ENCODE measurements around the gene KCNK6. TPM values are rescaled to one million over a fixed set of nuclear protein-coding genes. Genes with fewer than 3 reads are reported as not detected.

The KCNK6 gene
- total RNA-seq, 2 donors from 2014 or later, result 8.6 to 13.8 TPM

GRCh38 chr19:38276942-38277517 is 42.6 kb upstream of the KCNK6 start:
- Histone ChIP-seq H3K36me3 (replicated peaks in 1 of 2; ENCODE audit: insufficient read depth in 1 of 2, low read depth in 2 of 2) (no peaks in the 10 kb centered on the region), H3K4me1 (peaks cover 82% of the 10 kb centered on the region), H3K9me3 (no peaks in the 10 kb centered on the region), H3K27me3 (no peaks in the 10 kb centered on the region), H3K4me3 (no peak overlapping the region), H3K27ac (peak overlapping the region; percentile 40 to 81 (median 66))
- intact Hi-C loops (cut with DNase I), result no loop called here
- TF ChIP-seq, protein P1, sequence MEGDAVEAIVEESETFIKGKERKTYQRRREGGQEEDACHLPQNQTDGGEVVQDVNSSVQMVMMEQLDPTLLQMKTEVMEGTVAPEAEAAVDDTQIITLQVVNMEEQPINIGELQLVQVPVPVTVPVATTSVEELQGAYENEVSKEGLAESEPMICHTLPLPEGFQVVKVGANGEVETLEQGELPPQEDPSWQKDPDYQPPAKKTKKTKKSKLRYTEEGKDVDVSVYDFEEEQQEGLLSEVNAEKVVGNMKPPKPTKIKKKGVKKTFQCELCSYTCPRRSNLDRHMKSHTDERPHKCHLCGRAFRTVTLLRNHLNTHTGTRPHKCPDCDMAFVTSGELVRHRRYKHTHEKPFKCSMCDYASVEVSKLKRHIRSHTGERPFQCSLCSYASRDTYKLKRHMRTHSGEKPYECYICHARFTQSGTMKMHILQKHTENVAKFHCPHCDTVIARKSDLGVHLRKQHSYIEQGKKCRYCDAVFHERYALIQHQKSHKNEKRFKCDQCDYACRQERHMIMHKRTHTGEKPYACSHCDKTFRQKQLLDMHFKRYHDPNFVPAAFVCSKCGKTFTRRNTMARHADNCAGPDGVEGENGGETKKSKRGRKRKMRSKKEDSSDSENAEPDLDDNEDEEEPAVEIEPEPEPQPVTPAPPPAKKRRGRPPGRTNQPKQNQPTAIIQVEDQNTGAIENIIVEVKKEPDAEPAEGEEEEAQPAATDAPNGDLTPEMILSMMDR (IDR thresholded peaks at IDR 0.05), result no peak
- no peak for TF ChIP-seq POLR2A (IDR thresholded peaks at IDR 0.05)
- 92 to 97% methylated on average over 7 of the region's 7 CpGs for WGBS, 2 donors
- DNase-seq, result no peak
- ATAC-seq, result no peak

- Histone ChIP-seq H3K9me3 (no peaks in the 10 kb centered on the region), H3K4me3 (no peak overlapping the region), H3K36me3 (replicated peaks in 1 of 2; ENCODE audit: insufficient read depth in 1 of 2, low read depth in 2 of 2) (no peaks in the 10 kb centered on the region), H3K27me3 (no peaks in the 10 kb centered on the region), H3K4me1 (peaks cover 83% of the 10 kb centered on the region), H3K27ac (peak overlapping the region; percentile 40 to 81 (median 66))
- intact Hi-C loops (cut with DNase I), result no loop called here
- DNase-seq (no peak), ATAC-seq (peak; percentile 49)
- 16 to 26% methylated on average over 5 of the region's 5 CpGs for WGBS, 2 donors
- TF ChIP-seq POLR2A (IDR thresholded peaks at IDR 0.05), result no peak
- TF ChIP-seq, protein P1 (IDR thresholded peaks at IDR 0.05), result no peak
Measured at GRCh38 chr19:38277549-38277948, 42.1 kb upstream of the KCNK6 start.

DNA sequence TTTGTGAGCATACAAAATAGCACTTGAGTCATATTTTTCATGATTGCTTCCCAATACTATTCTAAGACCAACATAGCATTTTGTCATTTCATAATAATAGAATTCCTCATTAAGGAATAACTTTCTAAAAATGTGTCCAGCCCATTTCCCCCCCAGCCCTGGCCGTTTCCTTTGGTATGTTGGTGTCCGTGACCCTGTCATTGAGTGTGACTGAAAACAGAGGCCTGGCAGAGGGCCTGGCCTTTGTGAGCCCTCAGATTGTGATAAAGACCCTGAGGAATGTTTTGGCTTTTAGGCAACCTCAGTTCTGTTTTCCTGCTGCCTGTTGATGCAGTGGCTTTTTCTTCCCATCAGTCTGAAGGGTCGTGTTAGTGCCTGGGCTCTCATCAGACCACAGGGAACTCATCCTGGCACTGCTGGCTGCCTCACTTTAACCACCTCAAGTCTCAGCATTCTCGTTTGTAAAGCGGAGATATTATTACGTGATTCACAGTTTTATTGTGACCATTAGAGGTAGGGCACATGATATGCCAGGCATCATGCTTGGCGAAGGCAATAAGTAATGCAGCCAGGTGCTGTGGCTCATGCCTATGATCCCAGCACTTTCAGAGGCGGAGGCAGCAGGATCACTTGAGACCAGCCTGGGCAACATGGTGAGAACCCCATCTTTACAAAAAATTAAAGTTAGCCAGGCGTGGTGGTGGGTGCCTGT is 41.5 kb upstream of the KCNK6 start:
- peak overlapping the region; percentile 55 to 81 (median 66) for H3K27ac ChIP-seq
- no peaks in the 10 kb centered on the region for H3K27me3 ChIP-seq
- intact Hi-C loops (cut with DNase I), result no loop called here
- WGBS, 2 donors, result 30 to 37% methylated on average over 8 to 9 of the region's 9 CpGs
- H3K36me3 ChIP-seq (replicated peaks in 1 of 2; ENCODE audit: insufficient read depth in 1 of 2, low read depth in 2 of 2), result no peaks in the 10 kb centered on the region
- DNase-seq (peak; percentile 37 to 68 (median 52)), ATAC-seq (peak; percentile 65)
- TF ChIP-seq, protein P1 (IDR thresholded peaks at IDR 0.05), result no peak
- TF ChIP-seq POLR2A (IDR thresholded peaks at IDR 0.05), result peak in 1 of 3 donors; percentile 7
- peaks cover 85% of the 10 kb centered on the region for H3K4me1 ChIP-seq
- no peaks in the 10 kb centered on the region for H3K9me3 ChIP-seq
- no peak overlapping the region for H3K4me3 ChIP-seq

DNA sequence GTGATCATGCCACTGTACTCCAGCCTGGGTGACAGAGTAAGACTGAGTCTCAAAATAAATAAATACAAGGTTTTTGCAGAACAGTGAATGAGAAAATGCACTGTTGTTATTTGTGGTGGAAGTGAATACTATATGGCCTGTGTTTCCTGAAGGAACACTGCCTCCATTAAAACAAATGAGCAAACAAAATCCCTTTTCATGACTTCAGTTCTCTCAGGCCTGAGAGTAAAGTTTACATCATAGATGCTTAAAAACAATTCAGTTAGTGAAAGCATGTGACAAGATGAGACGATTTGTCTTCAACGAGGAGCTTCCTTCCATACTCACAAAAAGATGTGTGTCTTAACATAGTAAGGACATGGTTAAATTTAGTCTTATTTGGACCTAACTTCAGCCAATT is 40.9 kb upstream of the KCNK6 start:
- no peaks in the 10 kb centered on the region for H3K9me3 ChIP-seq
- no peaks in the 10 kb centered on the region for H3K36me3 ChIP-seq (replicated peaks in 1 of 2; ENCODE audit: insufficient read depth in 1 of 2, low read depth in 2 of 2)
- no peak overlapping the region for H3K4me3 ChIP-seq
- intact Hi-C loops (cut with DNase I), result no loop called here
- H3K4me1 ChIP-seq, result peaks cover 79% of the 10 kb centered on the region
- TF ChIP-seq, protein P1 (IDR thresholded peaks at IDR 0.05), result no peak
- TF ChIP-seq POLR2A (IDR thresholded peaks at IDR 0.05), result no peak
- peak overlapping the region; percentile 55 to 81 (median 66) for H3K27ac ChIP-seq
- DNase-seq (no peak), ATAC-seq (no peak)
- 57 to 62% methylated on average over 2 of the region's 2 CpGs for WGBS, 2 donors
- no peaks in the 10 kb centered on the region for H3K27me3 ChIP-seq

Data from body of pancreas (tissue), 4 donors.